K562 (cell line): ENCODE measurements around the gene TOR1AIP1. TPM values are rescaled to one million over a fixed set of nuclear protein-coding genes. Genes with fewer than 3 reads are reported as not detected.

ENCODE experiments used
- ATAC-seq: fragments of 200-7000 bp; cut with Tn5 transposase; 3 replicates; pipeline ENCODE4 v1.9.1; 2020; ENCODE audit warnings: moderate library complexity
- BruUV-seq: library from RNA; stranded (reverse); fragments of 400-500 nt; replicated peaks from 2 replicates; lab custom pipeline; 2021; lab: Mats Ljungman, UMichigan
- CTCF ChIA-PET: fragments of 300-600 bp; formaldehyde crosslinking; extraction: SDS; loops from one replicate; lab custom pipeline; 2021; ENCODE audit warnings: low intra/inter-chr PET ratio; lab: Yijun Ruan, JAX
- POLR2A ChIA-PET: fragments of 300-600, 350-650 bp; sonication (Branson Sonifier 250); formaldehyde crosslinking; extraction: SDS; loops from one replicate; lab custom pipeline; 2021; ENCODE audit warnings: antibody characterized with exemption, inconsistent platforms; lab: Yijun Ruan, JAX
- DNase-seq, 4 experiments: peaks; one replicate each; pipeline versions ENCODE4 v3.0.0 to v3.0.0-alpha.2; 2011 to 2018; ENCODE audit warnings: low spot score in 3 of 4, mixed read lengths in 3 of 4; ENCODE audit errors: extremely low read depth in 1 of 4
- FAIRE-seq: peaks from 2 replicates; lab custom pipeline; 2011; peaks lifted over from hg19 to GRCh38; lab: Jason Lieb, UNC
- H2AFZ ChIP-seq: 2 replicates; pipeline ENCODE4 v1.6.0; 2011; ENCODE audit warnings: low read depth, low read length, control low read depth, inconsistent platforms
- H3K27ac ChIP-seq: fragments of 200-600 bp; 3 replicates; pipeline ENCODE4 v1.8.0; 2011; ENCODE audit warnings: low read depth, mild to moderate bottlenecking, control low read depth, inconsistent platforms, low read length, moderate library complexity, mixed read lengths; ENCODE audit errors: extremely low read depth
- H3K27me3 ChIP-seq, 2 experiments: fragments of 300-600 bp in 1 of 2; 2 replicates in 1 of 2; 3 replicates in 1 of 2; pipeline versions ENCODE4 v1.6.0 to v1.8.0; 2011; ENCODE audit warnings: inconsistent platforms in 2 of 2, low read length in 2 of 2, mild to moderate bottlenecking in 1 of 2, mixed read lengths in 1 of 2, moderate library complexity in 1 of 2; ENCODE audit not compliant: control insufficient read depth in 2 of 2, insufficient read depth in 2 of 2
- H3K36me3 ChIP-seq: fragments of 300-600 bp; 3 replicates; pipeline ENCODE4 v1.8.0; 2011; ENCODE audit warnings: mild to moderate bottlenecking, low read length, inconsistent platforms; ENCODE audit not compliant: control insufficient read depth, insufficient read depth
- H3K4me1 ChIP-seq, 2 experiments: fragments of 200-600 bp in 1 of 2; replicated peaks in 1 of 2; 2 replicates in 1 of 2; 3 replicates in 1 of 2; pipeline versions ENCODE4 v1.5.1 to v1.8.0; 2011; ENCODE audit warnings: inconsistent platforms in 2 of 2, low read length in 2 of 2, mild to moderate bottlenecking in 1 of 2, mixed read lengths in 1 of 2, moderate library complexity in 1 of 2; ENCODE audit not compliant: control insufficient read depth in 2 of 2, insufficient read depth in 2 of 2
- H3K4me2 ChIP-seq: 2 replicates; pipeline ENCODE4 v1.6.1; 2011; ENCODE audit warnings: low read length, control low read depth, inconsistent platforms, mixed read lengths; ENCODE audit not compliant: insufficient read depth
- H3K4me3 ChIP-seq: fragments of 200-600 bp; sonication (generic), shearing (Covaris generic); 2 replicates; pipeline ENCODE4 v1.5.1; 2016; ENCODE audit warnings: control low read depth, inconsistent platforms
- H3K79me2 ChIP-seq: fragments of 200-600 bp; 3 replicates; pipeline ENCODE4 v1.8.0; 2011; ENCODE audit warnings: low read length, inconsistent platforms; ENCODE audit not compliant: control insufficient read depth, insufficient read depth
- H3K9ac ChIP-seq, 2 experiments: 2 replicates each; pipeline versions ENCODE4 v1.6.0 to v1.6.1; 2011; ENCODE audit warnings: low read depth in 2 of 2, low read length in 2 of 2, control low read depth in 1 of 2, inconsistent platforms in 1 of 2, mild to moderate bottlenecking in 1 of 2, mixed read lengths in 1 of 2; ENCODE audit not compliant: insufficient read depth in 1 of 2
- H3K9me1 ChIP-seq: one replicate; pipeline ENCODE4 v1.6.0; 2011; ENCODE audit warnings: inconsistent platforms, mild to moderate bottlenecking, low read length, moderate library complexity; ENCODE audit not compliant: control insufficient read depth, insufficient read depth
- H3K9me3 ChIP-seq: replicated peaks from 2 replicates; pipeline ENCODE4 v1.5.1; 2011; ENCODE audit warnings: low read depth, low read length, inconsistent platforms; ENCODE audit not compliant: control insufficient read depth, insufficient read depth
- H4K20me1 ChIP-seq: replicated peaks from 2 replicates; pipeline ENCODE4 v1.6.1; 2011; ENCODE audit warnings: low read length, inconsistent platforms, mixed read lengths; ENCODE audit not compliant: control insufficient read depth, insufficient read depth
- CHD1 ChIP-seq: fragments of 200-600 bp; sonication (generic); IDR thresholded peaks from one replicate; pipeline ENCODE4 v1.6.1; 2012; ENCODE audit warnings: mild to moderate bottlenecking, moderate library complexity, low read length, inconsistent platforms
- CREB5 ChIP-seq: fragments of 250-450 bp; sonication (Bioruptor Pico); IDR thresholded peaks from 2 replicates; pipeline ENCODE4 v1.5.0; 2020; ENCODE audit warnings: mild to moderate bottlenecking
- GABPA ChIP-seq: fragments of 200-800 bp; sonication (Bioruptor generic); conservative IDR thresholded peaks from 2 replicates; pipeline ENCODE4 v1.6.1; 2016; ENCODE audit warnings: low read depth, missing genetic modification characterization, missing compliant biosample characterization
- LEF1 ChIP-seq: fragments of 450-650 bp; IDR thresholded peaks from 2 replicates; pipeline ENCODE4 v1.6.1; 2016; ENCODE audit warnings: mild to moderate bottlenecking
- YY1 ChIP-seq, 3 experiments: IDR thresholded peaks; 2 replicates each; pipeline ENCODE4 v1.6.1; 2011; ENCODE audit warnings: low read length in 2 of 3, mild to moderate bottlenecking in 2 of 3, moderate library complexity in 2 of 3, borderline replicate concordance in 1 of 3, control low read depth in 1 of 3, low read depth in 1 of 3; ENCODE audit not compliant: insufficient read depth in 3 of 3, insufficient replicate concordance in 2 of 3, control insufficient read depth in 1 of 3, insufficient read length in 1 of 3; ENCODE audit errors: extremely low read depth in 1 of 3
- ZNF133 ChIP-seq: fragments of 250-450 bp; sonication (Bioruptor Pico); IDR thresholded peaks from 2 replicates; pipeline ENCODE4 v1.4.0; 2020; ENCODE audit warnings: mild to moderate bottlenecking
- ZNF140 ChIP-seq: fragments of 250-450 bp; sonication (Bioruptor Pico); IDR thresholded peaks from 2 replicates; pipeline ENCODE4 v1.8.0; 2021; ENCODE audit warnings: moderate library complexity, mild to moderate bottlenecking, inconsistent platforms
- WGBS: fragments of 100-300 bp; shearing (Covaris generic); methylation state at CpG from one replicate; pipeline ENCODE4 v1.1.6; 2016; ENCODE audit warnings: low coverage, mixed read lengths; ENCODE audit not compliant: insufficient coverage; ENCODE audit errors: missing lambda C conversion rate; 5-methylcytosine and 5-hydroxymethylcytosine counted together
- in situ Hi-C: fragments of 300-500 bp; cut with MboI; formaldehyde crosslinking; loops from 4 replicates; pipeline ENCODE4 v1.15.0; 2018; ENCODE audit warnings: inconsistent platforms, mixed read lengths
- intact Hi-C: fragments of 100-400 bp; cut with micrococcal nuclease; formaldehyde crosslinking; loops from 2 replicates; pipeline ENCODE4 v1.14.2; 2022
- polyA plus RNA-seq, 8 experiments: library from polyadenylated mRNA; depleted of rRNA in 4 of 8; stranded (reverse) in 5 of 8; unstranded in 3 of 8; fragments of >200 nt; fragmentation: Nextera tagmentation in 2 of 8; fragmentation: Illumina TruSeq in 1 of 8; extraction: Ambion mirVana in 2 of 8; extraction: Trizol in 1 of 8; gene quantifications; 2 replicates each; pipeline versions ENCODE4 v1.2.1 to v1.2.3, GENCODE V29; 2011 to 2014; ENCODE audit warnings: inconsistent platforms in 1 of 8, missing spikeins in 1 of 8
- total RNA-seq, 7 experiments: library from RNA; depleted of rRNA in 6 of 7; stranded (reverse); fragments of >200 nt in 6 of 7; fragmentation: Illumina TruSeq in 2 of 7; extraction: Trizol in 2 of 7; gene quantifications; 2 replicates each; pipeline versions ENCODE4 v1.2.1 to v1.2.3, GENCODE V29; 2011 to 2021; ENCODE audit warnings: low replicate concordance in 1 of 7
- TF ChIP-seq, protein P1 (sequence below), 2 experiments: IDR thresholded peaks in 1 of 2; conservative IDR thresholded peaks in 1 of 2; 2 replicates each; pipeline ENCODE4 v1.6.1; 2016; ENCODE audit warnings: low read depth in 2 of 2, mild to moderate bottlenecking in 1 of 2, missing compliant biosample characterization in 1 of 2, missing genetic modification characterization in 1 of 2, moderate library complexity in 1 of 2
- TF ChIP-seq, protein P2 (sequence below): fragments of 450-650 bp; IDR thresholded peaks from 2 replicates; pipeline ENCODE4 v1.6.1; 2016
- TF ChIP-seq, protein P3 (sequence below): fragments of 250-450 bp; sonication (Bioruptor Pico); IDR thresholded peaks from 2 replicates; pipeline ENCODE4 v1.5.0; 2021; ENCODE audit warnings: mild to moderate bottlenecking, moderate library complexity

Gene TOR1AIP1
- total and polyA plus RNA-seq, 9 of the 15 experiments (the other 6 are each of a cell fraction or from before 2014, with no cell fraction given): 18.1 to 46.9 (median 35.5) TPM

DNA sequence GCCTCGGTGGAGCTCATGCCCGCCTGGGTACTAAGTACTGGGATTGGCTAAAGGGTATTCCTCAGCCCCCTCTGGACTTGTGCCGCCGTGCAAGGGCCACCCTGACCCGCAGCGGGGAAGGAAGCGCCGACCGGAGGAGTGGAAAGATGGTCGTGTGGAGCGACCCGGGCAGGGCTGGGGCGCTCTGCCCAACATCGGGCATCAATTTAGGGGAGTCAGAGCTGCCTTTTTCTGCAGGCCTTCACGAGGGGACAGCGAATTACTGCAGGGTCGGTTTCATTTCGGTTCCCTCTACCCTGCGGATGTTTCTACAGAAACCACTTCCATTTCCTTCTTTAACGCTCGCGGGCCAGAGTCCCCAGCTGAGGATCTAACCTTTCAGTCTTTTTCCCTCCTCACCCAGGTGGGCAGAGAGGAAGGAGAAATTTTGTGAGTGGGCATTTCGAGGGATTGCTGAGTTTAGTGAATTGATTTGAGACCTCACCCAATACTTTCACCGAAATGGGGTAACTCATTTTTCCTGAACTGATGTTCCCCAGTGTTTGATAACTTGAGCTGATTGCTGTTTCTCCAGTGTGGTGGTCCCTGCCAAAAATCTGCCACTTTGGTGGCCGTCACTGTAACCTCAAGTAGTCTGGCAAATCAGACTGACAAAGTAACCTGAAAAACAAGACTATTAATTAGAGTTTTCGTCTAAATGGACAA is 1.1 kb downstream of the TOR1AIP1 start:
- Histone ChIP-seq H3K4me1 (peaks cover 9% of the 10 kb centered on the region in 2 experiments; a peak in 4 of 5 replicates), H3K36me3 (peaks cover 37% of the 10 kb centered on the region; the same call in 2 of the 3 replicates), H3K4me3 (peak overlapping the region; percentile 87), H3K4me2 (peak overlapping the region; percentile 98), H4K20me1 (no peaks in the 10 kb centered on the region), H3K27ac (peak overlapping the region; percentile 98), H3K9me3 (no peaks in the 10 kb centered on the region), H3K27me3 (no peaks in the 10 kb centered on the region), H3K79me2 (peaks cover 49% of the 10 kb centered on the region), H2AFZ (peak overlapping the region; percentile 98), H3K9ac (peak overlapping the region; percentile 97 to 98), H3K9me1 (no peaks in the 10 kb centered on the region)
- no peak for ATAC-seq
- no peak for FAIRE-seq
- CTCF ChIA-PET: no interaction called here
- POLR2A ChIA-PET: interaction anchor here (0.6 to 2.1 kb wide), 26 partner anchors 9 to 319 kb away, joined by 3 to 15 read pairs (median 4); partner anchors contain the start of gene CEP350
- no TSS peak for BruUV-seq
- intact Hi-C loops (loop anchor here (2.0 to 10.0 kb wide), 2 partner anchors 72 to 172 kb away; partner anchors contain the start of gene CEP350), in situ Hi-C loops (no loop called here)
- WGBS: under 1% methylated on average over 26 of the region's 26 CpGs
- DNase-seq: no peak
- TF ChIP-seq CREB5 (CRISPR knock-in tag) (no peak), ZNF140 (CRISPR knock-in tag) (no peak), YY1 (IDR thresholded peaks at IDR 0.05; ENCODE audit: borderline replicate concordance in 1 of 3, control insufficient read depth in 1 of 3, extremely low read depth in 1 of 3, insufficient read depth in 3 of 3, insufficient read length in 1 of 3, insufficient replicate concordance in 2 of 3, low read depth in 1 of 3, low read length in 2 of 3) (peak in 1 of 3 experiments; percentile 16), GABPA (tag) (no peak; the same call in 1 of the 2 replicates), ZNF133 (CRISPR knock-in tag) (no peak), LEF1 (no peak), CHD1 (peak; percentile 50)
- TF ChIP-seq, protein P1, sequence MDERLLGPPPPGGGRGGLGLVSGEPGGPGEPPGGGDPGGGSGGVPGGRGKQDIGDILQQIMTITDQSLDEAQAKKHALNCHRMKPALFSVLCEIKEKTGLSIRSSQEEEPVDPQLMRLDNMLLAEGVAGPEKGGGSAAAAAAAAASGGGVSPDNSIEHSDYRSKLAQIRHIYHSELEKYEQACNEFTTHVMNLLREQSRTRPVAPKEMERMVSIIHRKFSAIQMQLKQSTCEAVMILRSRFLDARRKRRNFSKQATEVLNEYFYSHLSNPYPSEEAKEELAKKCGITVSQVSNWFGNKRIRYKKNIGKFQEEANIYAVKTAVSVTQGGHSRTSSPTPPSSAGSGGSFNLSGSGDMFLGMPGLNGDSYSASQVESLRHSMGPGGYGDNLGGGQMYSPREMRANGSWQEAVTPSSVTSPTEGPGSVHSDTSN (CRISPR knock-in tag; IDR thresholded peaks at IDR 0.05; ENCODE audit: low read depth): no peak
- TF ChIP-seq, protein P1 (tag; conservative IDR thresholded peaks at IDR 0.05; ENCODE audit: low read depth): no peak
- TF ChIP-seq, protein P2, sequence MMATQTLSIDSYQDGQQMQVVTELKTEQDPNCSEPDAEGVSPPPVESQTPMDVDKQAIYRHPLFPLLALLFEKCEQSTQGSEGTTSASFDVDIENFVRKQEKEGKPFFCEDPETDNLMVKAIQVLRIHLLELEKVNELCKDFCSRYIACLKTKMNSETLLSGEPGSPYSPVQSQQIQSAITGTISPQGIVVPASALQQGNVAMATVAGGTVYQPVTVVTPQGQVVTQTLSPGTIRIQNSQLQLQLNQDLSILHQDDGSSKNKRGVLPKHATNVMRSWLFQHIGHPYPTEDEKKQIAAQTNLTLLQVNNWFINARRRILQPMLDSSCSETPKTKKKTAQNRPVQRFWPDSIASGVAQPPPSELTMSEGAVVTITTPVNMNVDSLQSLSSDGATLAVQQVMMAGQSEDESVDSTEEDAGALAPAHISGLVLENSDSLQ: peak; percentile 26
- TF ChIP-seq, protein P3, sequence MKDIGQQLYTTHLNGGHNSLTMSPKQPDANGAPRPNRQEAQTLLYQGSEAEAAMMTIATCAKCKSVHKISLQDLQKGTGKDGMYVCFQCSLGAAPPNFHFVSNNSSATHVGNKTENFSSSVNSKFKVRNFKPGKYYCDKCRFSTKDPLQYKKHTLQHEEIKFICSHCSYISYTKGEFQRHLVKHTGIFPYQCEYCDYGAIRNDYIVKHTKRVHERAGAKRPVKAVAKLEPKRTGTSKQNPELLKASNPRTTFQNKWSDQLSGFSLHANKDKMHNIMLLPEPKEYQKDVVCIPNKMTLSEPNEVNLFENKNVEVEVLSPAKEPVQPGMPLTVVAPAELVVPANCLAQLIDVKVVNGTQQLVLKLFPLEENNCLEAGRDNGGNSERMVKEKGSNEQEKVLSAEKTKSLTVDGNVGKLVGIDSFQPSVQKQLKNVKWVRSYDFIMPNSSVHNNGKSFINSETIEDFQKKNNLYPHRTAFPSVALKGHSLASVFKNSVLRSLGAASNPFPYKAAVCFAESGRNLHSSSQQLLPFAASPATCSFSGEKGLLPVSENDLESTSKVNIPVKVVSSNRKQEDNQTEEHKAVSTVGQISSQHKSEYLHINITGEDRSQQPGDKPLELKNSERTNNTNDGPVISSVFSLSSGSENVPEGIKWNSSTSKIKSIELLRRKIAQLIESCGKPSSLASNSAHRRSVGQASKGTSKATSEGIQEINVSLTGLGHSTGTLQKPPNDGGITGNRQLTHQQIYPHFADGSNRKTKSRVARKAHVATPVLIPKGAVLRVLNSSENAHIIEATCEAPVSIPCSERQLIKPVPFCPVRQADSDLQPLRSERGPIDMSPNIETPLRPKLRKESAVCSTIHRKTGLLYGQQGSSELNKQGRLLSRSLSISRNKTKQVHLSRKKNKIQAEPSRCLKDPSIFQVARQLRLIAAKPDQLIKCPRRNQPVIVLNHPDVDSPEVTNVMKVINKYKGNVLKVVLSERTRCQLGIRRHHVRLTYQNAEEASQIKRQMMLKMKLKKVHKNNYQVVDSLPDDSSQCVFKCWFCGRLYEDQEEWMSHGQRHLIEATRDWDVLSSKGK: no peak
